Activated CD4-positive, alpha-beta T cell treated with anti-CD3 and anti-CD28 coated beads, Interleukin-2, amount 50 U/mL, for 4 hours (primary cell): ENCODE data around the gene HPN.

Source experiments
- DNase-seq, 2 experiments: peaks; one replicate each; pipeline ENCODE4 v3.0.0-alpha.2; 2020

HPN gene

GRCh38 chr19:35065574-35065973, 24.1 kb downstream of the HPN start:
- DNase-seq: no peak

GRCh38 chr19:35066121-35066520, 24.6 kb downstream of the HPN start:
- no peak for DNase-seq

- DNase-seq: peak; percentile 88 to 90
These were observed 25.4 kb downstream of the HPN start for GRCh38 chr19:35066691-35067563.

GRCh38 chr19:35068941-35069634, 27.6 kb downstream of the HPN start:
- no peak for DNase-seq

GRCh38 chr19:35069696-35070095, 28.2 kb downstream of the HPN start:
- DNase-seq: no peak

GRCh38 chr19:35070471-35070870, 28.9 kb downstream of the HPN start:
- DNase-seq: no peak

GRCh38 chr19:35073516-35073915, 32.0 kb downstream of the HPN start:
- DNase-seq: no peak

GRCh38 chr19:35073941-35074340, 32.4 kb downstream of the HPN start:
- DNase-seq: no peak

- no peak for DNase-seq
These were observed 33.1 kb downstream of the HPN start for GRCh38 chr19:35074426-35075201.

GRCh38 chr19:35075202-35076025, 33.9 kb downstream of the HPN start:
- DNase-seq: no peak

GRCh38 chr19:35076026-35076370, 34.5 kb downstream of the HPN start:
- DNase-seq: no peak

GRCh38 chr19:35076657-35077056, 35.1 kb downstream of the HPN start:
- no peak for DNase-seq

- no peak for DNase-seq
These were observed 36.1 kb downstream of the HPN start for GRCh38 chr19:35077411-35078223.

- no peak for DNase-seq
These were observed 38.3 kb downstream of the HPN start for GRCh38 chr19:35079826-35080225.

GRCh38 chr19:35080613-35081170, 39.2 kb downstream of the HPN start:
- no peak for DNase-seq

- no peak for DNase-seq
These were observed 39.7 kb downstream of the HPN start for GRCh38 chr19:35081201-35081600.

- no peak for DNase-seq
These were observed 42.4 kb downstream of the HPN start for GRCh38 chr19:35083691-35084508.

- no peak for DNase-seq
These were observed 42.9 kb downstream of the HPN start for GRCh38 chr19:35084509-35084762.

- no peak for DNase-seq
These were observed 44.4 kb downstream of the HPN start for GRCh38 chr19:35085947-35086346.

- no peak for DNase-seq
These were observed 44.9 kb downstream of the HPN start for GRCh38 chr19:35086455-35086854.

GRCh38 chr19:35087393-35087792, 45.9 kb downstream of the HPN start:
- no peak for DNase-seq
